Measurements from ENCODE around the gene ERI3.

GRCh38 chr1:44208226-44208625, 146.8 kb downstream of the ERI3 start:
- TF ChIP-seq CTCF (IDR thresholded peaks at IDR 0.05) (no peak), POLR2A (IDR thresholded peaks at IDR 0.05) (no peak)

Data from gastroesophageal sphincter (tissue), 3 donors.